OCI-LY3 (cell line): ENCODE data around the gene SORCS1.

Experiments used
- H2AFZ ChIP-seq: fragments of 200-600, 300-600 bp; shearing (Covaris generic); 2 replicates; pipeline ENCODE4 v1.6.0; 2014; ENCODE audit warnings: antibody characterized with exemption, low read depth, low read length
- H3K27ac ChIP-seq: fragments of 200-600, 300-600 bp; sonication (generic); 2 replicates; pipeline ENCODE4 v1.5.1; 2014; ENCODE audit warnings: mild to moderate bottlenecking, low read length, moderate library complexity, mixed read lengths
- H3K27me3 ChIP-seq: fragments of 200-600, 300-600 bp; sonication (generic); 2 replicates; pipeline ENCODE4 v1.6.1; 2014; ENCODE audit warnings: low read depth, low read length, mixed read lengths
- H3K36me3 ChIP-seq: fragments of 200-600, 300-600 bp; sonication (generic); replicated peaks from 2 replicates; pipeline ENCODE3; 2014; ENCODE audit warnings: low read depth, low read length, mixed read lengths
- H3K4me1 ChIP-seq: fragments of 300-600, 200-600 bp; sonication (generic); 2 replicates; pipeline ENCODE4 v1.6.1; 2014; ENCODE audit warnings: low read length, mixed read lengths
- H3K4me2 ChIP-seq: fragments of 200-600, 300-600 bp; sonication (generic); 2 replicates; pipeline ENCODE4 v1.6.1; 2014; ENCODE audit warnings: low read length, mixed read lengths
- H3K4me3 ChIP-seq: fragments of 300-600, 200-600 bp; sonication (generic); 2 replicates; pipeline ENCODE4 v1.5.1; 2014; ENCODE audit warnings: antibody characterized with exemption, mild to moderate bottlenecking, low read length, moderate library complexity
- H3K79me2 ChIP-seq: fragments of 300-600, 200-600 bp; shearing (Covaris generic); 2 replicates; pipeline ENCODE4 v1.6.1; 2014; ENCODE audit warnings: mild to moderate bottlenecking, low read length, mixed read lengths
- H3K9ac ChIP-seq: fragments of 300-600, 200-600 bp; shearing (Covaris generic); 2 replicates; pipeline ENCODE4 v1.6.0; 2014; ENCODE audit warnings: mild to moderate bottlenecking, low read length, moderate library complexity
- H3K9me3 ChIP-seq: fragments of 200-600, 300-600 bp; shearing (Covaris generic); 2 replicates; pipeline ENCODE4 v1.6.1; 2014; ENCODE audit warnings: low read length, mixed read lengths; ENCODE audit not compliant: insufficient read depth
- H4K20me1 ChIP-seq: fragments of 200-600, 300-600 bp; sonication (generic); 2 replicates; pipeline ENCODE4 v1.6.1; 2016; ENCODE audit warnings: low read length, mixed read lengths; ENCODE audit not compliant: insufficient read depth
- CTCF ChIP-seq: fragments of 200-600, 300-600 bp; sonication (generic); IDR thresholded peaks from 2 replicates; pipeline ENCODE4 v1.5.1; 2014; ENCODE audit warnings: antibody characterized with exemption, low read length, low read depth
- EZH2phosphoT487 ChIP-seq: fragments of 200-600 bp; shearing (Covaris generic); IDR thresholded peaks from 2 replicates; pipeline ENCODE4 v1.6.1; 2018; ENCODE audit warnings: antibody characterized with exemption, mixed run types, low read depth

SORCS1 gene

DNA sequence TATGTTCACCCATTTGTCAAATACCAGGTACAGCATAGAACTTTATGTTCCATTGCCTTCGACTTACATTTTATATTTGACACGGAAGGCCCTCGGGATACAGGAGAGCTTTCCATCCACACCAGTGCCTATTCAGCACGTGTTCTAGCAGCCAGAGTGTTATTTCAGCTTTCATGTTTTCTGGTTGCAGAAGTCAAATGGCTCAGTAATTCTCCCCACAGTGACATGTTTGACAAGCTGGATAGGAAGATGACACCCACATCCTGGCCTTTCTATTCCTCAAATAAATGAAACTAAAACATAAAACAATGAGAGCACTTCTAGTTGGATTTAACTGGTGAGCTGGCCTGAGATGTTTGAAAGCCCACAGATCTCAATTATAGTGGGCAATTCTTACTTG lies 173.4 kb downstream of the SORCS1 start:
- Histone ChIP-seq H2AFZ (no peak overlapping the region), H3K9ac (no peak overlapping the region), H3K27me3 (no peaks in the 10 kb centered on the region), H3K27ac (no peak overlapping the region), H3K4me2 (no peak overlapping the region), H3K36me3 (no peaks in the 10 kb centered on the region), H3K79me2 (no peaks in the 10 kb centered on the region), H4K20me1 (no peaks in the 10 kb centered on the region), H3K4me3 (no peak overlapping the region), H3K4me1 (no peaks in the 10 kb centered on the region), H3K9me3 (no peaks in the 10 kb centered on the region)
- no peak for TF ChIP-seq CTCF

- H3K27me3 ChIP-seq, result no peaks in the 10 kb centered on the region
- H3K4me2 ChIP-seq, result no peak overlapping the region
- TF ChIP-seq CTCF, result no peak
- TF ChIP-seq EZH2phosphoT487, result no peak
- H3K9ac ChIP-seq, result no peak overlapping the region
- no peaks in the 10 kb centered on the region for H3K4me1 ChIP-seq
- H3K79me2 ChIP-seq, result no peaks in the 10 kb centered on the region
- no peaks in the 10 kb centered on the region for H3K9me3 ChIP-seq
- no peak overlapping the region for H2AFZ ChIP-seq
- H3K4me3 ChIP-seq, result no peak overlapping the region
- no peak overlapping the region for H3K27ac ChIP-seq
- no peaks in the 10 kb centered on the region for H4K20me1 ChIP-seq
- no peaks in the 10 kb centered on the region for H3K36me3 ChIP-seq
Measured at GRCh38 chr10:106987362-106987761, 177.1 kb downstream of the SORCS1 start.

- no peaks in the 10 kb centered on the region for H3K4me1 ChIP-seq
- H4K20me1 ChIP-seq, result no peaks in the 10 kb centered on the region
- TF ChIP-seq CTCF, result no peak
- no peak overlapping the region for H3K4me3 ChIP-seq
- H3K36me3 ChIP-seq, result no peaks in the 10 kb centered on the region
- no peak overlapping the region for H3K9ac ChIP-seq
- no peaks in the 10 kb centered on the region for H3K79me2 ChIP-seq
- no peak overlapping the region for H3K4me2 ChIP-seq
- H3K27ac ChIP-seq, result no peak overlapping the region
- H3K27me3 ChIP-seq, result no peaks in the 10 kb centered on the region
- no peaks in the 10 kb centered on the region for H3K9me3 ChIP-seq
- H2AFZ ChIP-seq, result no peak overlapping the region
Measured at GRCh38 chr10:106982268-106982667, 182.2 kb downstream of the SORCS1 start.

- Histone ChIP-seq H4K20me1 (no peaks in the 10 kb centered on the region), H3K9ac (no peak overlapping the region), H3K27me3 (no peaks in the 10 kb centered on the region), H2AFZ (no peak overlapping the region), H3K4me3 (no peak overlapping the region), H3K4me2 (no peak overlapping the region), H3K9me3 (no peaks in the 10 kb centered on the region), H3K79me2 (no peaks in the 10 kb centered on the region), H3K27ac (no peak overlapping the region), H3K36me3 (no peaks in the 10 kb centered on the region), H3K4me1 (no peaks in the 10 kb centered on the region)
- no peak for TF ChIP-seq CTCF
- TF ChIP-seq EZH2phosphoT487, result no peak
Measured at GRCh38 chr10:106981452-106982075, 182.9 kb downstream of the SORCS1 start.
